ENCODE data around the gene PTPRA. TPM values are rescaled to one million over a fixed set of nuclear protein-coding genes. Genes with fewer than 3 reads are reported as not detected.

The PTPRA gene
- total and polyA plus RNA-seq, 2 of the 8 experiments (the other 6 are each of a cell fraction or from before 2014, with no cell fraction given), result 47.7 to 51.3 TPM

- TF ChIP-seq EGR1 (IDR thresholded peaks at IDR 0.05; ENCODE audit: borderline replicate concordance, low read depth, low read length), result no peak
- no peak for TF ChIP-seq CHD2 (IDR thresholded peaks at IDR 0.05; ENCODE audit: low read length)
- no peak for TF ChIP-seq ZNF274 (IDR thresholded peaks at IDR 0.05; ENCODE audit: borderline replicate concordance, extremely low read depth, low read length)
- TF ChIP-seq TCF12 (IDR thresholded peaks at IDR 0.05; ENCODE audit: low read depth, low read length), result no peak
- TF ChIP-seq GABPA (IDR thresholded peaks at IDR 0.05; ENCODE audit: borderline replicate concordance, insufficient read depth, low read length), result no peak
Measured at GRCh38 chr20:2838847-2839671, 34.2 kb upstream of the PTPRA start (continued).
